A549 (cell line): ENCODE data around the gene ATP4A.

Experiments used
- CTCF ChIP-seq: fragments of >200 bp; sonication (Bioruptor Twin); formaldehyde crosslinking; IDR thresholded peaks from 3 replicates; pipeline ENCODE4 v1.5.1; 2016
- NR3C1 ChIP-seq: fragments of >200 bp; sonication (Bioruptor Twin); formaldehyde crosslinking; IDR thresholded peaks from 3 replicates; pipeline ENCODE4 v1.6.1; 2017
- TF ChIP-seq, protein P1 (sequence below): fragments of 450-650 bp; IDR thresholded peaks from 2 replicates; pipeline ENCODE4 v1.6.1; 2014; ENCODE audit warnings: antibody characterized with exemption

DNA sequence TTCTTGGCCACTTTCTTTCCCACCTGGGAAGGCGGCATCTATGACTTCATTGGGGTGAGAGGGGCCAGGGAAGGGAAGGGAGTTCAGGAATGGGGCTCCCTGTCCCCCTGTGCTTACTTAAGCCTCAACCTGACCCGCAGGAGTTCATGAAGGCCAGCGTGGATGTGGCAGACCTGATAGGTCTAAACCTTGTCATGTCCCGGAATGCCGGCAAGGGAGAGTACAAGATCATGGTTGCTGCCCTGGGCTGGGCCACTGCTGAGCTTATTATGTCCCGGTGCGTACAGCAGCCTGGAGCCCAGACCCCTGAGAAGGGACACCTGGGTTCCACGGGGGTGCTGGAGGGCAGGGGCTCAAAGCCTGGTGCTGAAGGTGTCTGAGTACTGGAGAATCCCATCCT lies 16.9 kb downstream of the ATP4A start:
- TF ChIP-seq NR3C1: no peak
- no peak for TF ChIP-seq CTCF
- TF ChIP-seq, protein P1, sequence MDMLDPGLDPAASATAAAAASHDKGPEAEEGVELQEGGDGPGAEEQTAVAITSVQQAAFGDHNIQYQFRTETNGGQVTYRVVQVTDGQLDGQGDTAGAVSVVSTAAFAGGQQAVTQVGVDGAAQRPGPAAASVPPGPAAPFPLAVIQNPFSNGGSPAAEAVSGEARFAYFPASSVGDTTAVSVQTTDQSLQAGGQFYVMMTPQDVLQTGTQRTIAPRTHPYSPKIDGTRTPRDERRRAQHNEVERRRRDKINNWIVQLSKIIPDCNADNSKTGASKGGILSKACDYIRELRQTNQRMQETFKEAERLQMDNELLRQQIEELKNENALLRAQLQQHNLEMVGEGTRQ: no peak
